Left hindlimb (tissue), 1 donor: ENCODE data around the gene LPIN1.
"Not testable (repeated sequence)": the region's sequence is repeated elsewhere in the genome, so short reads cannot be mapped to it uniquely, and the experiment has no call there.

ENCODE experiments used
- DNase-seq: peaks from one replicate; pipeline ENCODE4 v3.0.0-alpha.2; 2018

Gene LPIN1

DNA sequence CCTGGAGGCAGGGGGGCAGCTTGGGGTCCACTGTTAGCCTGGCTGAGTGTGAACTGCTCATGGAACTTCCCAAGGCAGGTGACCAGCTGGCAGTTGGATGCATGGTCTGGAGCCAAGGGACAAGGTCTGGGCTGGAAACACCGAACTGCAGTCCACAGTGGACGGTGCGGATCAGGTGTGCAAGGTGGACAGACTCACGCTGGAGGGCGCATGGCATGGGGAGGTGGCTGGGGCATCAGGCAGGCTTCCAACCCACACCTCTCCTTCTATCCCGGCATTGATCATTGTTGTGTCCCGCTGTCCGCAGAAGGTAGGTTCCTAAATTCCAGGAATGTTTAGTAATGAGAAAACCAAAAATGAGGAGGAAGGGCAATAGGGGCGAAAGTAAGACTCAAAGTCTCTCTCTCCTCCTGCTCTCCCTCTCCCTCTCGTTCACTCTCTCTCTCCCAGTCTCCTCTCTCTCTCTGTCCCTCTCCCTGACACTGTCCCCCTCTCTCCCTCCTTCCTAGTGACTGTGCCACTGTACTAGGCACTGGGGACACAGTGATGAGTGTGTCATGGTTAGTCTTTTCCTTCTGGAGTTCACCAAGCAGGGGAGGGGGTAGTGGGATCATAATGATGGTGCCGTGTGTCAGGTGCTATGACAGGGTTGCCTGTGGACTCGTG is 30.3 kb upstream of the LPIN1 start:
- DNase-seq: no peak

DNA sequence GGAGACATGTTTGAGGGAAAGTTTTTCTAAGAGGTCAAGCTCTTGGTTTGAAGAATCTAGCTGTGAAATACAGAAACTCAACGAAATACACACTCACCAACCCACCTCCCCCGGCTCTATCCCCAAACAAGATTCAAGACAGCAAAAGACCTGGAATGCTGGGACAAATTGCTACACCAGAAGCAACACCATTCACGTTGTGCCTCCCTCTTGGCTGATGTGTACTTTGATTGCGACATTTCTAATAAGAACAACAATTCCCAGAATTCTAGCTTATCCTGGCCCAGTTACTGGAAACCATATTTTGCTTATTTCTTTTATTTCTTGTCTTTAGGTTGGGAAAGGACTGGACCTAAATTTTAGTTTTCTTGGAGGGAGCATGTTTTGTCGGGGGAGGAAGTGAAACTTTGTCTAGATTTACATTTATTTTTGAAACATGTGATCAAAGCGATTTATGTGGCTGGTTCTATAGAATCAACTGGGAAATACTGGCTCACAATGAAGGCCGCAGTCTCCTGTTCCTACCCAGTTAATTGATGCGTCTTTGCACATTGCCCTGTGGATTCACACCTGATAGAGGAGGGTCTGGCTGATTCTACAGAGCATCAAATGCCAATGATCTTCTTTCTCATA is 29.6 kb upstream of the LPIN1 start:
- DNase-seq: no peak

DNA sequence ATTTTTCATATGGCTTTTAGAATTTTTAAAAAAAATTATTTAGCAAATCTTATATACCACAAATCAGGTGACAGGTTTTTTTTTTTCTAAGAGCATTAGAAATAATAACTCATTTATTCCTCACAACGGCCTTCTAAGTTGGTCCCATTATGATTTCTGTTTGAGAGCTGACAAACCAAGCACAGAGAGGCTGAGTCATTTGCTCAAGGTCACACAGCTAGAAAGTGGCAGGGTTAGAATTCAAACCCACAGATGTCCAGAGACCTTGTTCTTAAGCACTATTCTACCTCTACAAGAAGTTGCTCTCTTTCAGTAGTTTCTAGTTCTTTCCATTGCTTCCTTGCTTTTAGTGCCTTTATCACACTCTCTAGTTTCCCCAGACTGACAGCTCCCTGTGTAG is 28.8 kb upstream of the LPIN1 start:
- DNase-seq: no peak

DNA sequence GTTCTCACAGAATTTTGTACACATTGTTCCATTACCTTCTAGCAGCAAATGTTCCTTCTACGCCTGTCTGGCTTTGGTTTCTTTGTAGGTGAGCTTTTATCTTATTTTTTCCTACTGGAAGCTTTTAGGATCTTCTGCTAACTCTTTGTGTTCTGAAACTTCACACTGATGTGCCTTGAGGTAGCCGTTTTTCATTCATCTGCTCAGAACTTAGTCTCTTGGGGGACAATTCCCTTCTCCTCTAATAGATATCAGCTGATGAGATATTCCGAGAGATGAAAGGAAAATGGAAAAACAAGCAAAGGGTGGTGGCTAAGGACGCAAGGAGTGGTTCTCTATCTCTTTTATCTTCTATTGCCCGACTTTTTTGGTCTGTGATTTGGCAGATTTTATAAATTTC is 27.8 kb upstream of the LPIN1 start:
- no peak for DNase-seq

DNA sequence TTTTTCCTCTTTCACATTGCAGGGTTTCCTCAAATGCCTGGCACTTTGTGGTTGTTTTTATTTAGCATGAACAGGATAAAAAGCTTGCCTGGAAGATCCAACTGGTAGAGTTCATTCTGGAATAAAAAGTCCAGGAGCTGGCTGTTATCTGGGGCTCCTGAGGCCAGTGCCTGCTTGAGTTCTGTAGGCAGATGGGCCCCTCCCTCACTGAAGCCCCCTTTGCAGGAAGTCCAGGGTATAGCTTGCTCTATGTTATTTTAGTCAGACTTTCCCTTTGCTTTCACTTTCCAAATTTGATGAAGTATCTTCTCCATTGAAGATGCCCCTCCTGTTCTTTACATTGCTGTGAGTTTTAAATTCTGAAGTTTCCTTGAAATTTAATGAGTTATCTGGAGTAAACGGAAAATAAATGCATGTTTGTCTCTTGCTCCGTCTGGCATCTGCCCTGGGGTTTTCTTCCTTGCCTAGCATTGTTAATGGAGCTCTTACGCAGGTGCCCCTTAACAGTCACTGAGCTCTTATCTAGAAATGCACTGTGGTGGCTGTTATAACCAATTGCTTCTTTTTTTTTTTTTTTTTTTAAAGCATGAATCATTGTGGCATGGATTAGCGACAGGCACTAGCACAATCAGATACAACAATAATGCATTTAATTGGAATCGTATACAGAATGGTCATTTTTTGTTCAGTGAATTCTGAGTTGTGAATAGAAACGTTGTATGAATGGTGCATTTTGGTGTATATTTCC is 27.0 kb upstream of the LPIN1 start:
- no peak for DNase-seq

DNA sequence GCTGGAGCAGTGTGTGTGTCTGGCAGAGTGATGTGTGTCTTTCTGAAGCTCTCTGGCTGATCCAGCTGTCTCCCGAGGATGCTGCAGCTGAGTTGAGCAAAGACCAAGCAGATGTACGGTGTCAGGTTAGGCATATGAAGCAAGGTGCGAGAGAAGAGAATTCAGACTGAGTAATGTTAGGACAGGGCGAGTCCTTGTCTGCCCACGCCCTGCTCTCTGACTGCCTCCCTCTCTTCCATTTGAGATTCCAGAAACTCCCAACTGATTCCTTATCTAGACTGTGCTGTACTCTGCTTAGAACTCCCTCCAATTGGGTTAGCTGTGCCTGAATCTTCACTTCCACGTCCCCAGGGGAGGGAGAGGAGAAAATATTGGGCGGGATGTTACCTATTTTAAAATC is 25.7 kb upstream of the LPIN1 start:
- DNase-seq: no peak

DNA sequence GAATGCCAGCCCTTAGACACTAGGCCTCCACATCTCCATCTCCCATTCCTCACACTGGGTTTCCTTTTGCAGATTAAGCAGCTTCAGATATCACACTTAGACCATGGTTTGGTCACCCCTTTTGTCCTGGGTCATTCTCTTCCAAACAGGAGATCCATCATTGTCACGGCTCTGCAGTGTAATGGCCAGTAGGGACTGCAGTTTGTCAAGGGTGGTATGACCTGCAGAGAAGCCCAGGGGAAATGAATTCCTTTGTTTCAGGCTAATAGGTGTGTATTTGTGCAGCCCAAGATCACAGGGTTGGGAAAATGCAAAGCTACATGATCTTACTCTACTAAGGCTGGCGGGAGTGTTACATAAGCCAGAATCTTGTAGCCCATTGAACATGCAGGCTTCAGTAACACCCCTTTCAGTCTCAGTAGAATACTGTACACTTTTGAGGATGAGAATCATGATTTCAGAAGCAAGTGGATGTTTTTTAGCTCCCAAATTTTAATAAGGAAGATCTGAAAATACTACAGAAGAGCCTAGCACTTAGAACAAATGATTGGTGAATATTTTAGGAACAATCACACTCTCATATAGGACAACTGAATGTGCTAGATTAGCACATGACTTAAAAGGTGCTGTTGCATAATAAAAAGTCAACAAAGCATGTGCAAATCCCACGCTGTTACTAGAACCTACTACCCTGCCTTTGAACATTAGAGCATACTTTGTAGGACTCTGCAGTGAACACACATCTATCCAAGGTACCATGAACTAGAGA is 24.0 kb upstream of the LPIN1 start:
- DNase-seq: no peak

DNA sequence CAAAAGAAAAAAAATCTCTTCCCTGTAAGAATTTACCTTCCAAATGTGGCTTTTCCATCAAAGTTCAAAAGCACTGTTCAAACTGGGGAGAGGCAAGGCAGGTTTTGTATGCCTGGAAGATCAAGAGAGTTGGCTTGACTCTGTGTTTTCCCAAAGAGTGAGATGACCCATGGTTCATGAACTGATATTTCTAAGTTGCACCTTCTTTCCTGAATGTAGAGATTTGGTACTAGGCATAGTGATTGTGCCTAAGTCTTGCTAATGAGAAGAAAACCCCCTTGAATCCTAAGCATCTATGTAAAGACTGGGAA is 23.4 kb upstream of the LPIN1 start:
- DNase-seq: no peak

DNA sequence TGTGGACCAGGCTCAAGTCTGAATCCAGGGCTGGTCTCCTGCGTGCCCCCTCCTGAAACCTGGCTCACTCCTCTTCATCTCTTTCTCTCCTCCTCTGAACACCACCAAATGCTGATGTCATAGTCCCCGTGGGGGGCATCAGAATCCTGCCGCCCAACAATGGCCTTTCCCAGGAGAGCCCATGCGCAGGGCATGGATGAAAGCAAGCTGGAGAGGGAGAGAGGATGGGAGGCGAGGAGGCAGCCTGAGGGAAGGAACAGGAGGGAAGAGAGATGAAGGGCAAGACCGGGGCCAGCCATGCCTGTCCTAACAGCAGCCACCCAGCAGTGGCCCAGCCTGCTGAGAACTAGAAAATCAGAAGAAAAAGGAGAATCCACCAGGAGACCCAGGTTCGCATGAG is 22.3 kb upstream of the LPIN1 start:
- no peak for DNase-seq

DNA sequence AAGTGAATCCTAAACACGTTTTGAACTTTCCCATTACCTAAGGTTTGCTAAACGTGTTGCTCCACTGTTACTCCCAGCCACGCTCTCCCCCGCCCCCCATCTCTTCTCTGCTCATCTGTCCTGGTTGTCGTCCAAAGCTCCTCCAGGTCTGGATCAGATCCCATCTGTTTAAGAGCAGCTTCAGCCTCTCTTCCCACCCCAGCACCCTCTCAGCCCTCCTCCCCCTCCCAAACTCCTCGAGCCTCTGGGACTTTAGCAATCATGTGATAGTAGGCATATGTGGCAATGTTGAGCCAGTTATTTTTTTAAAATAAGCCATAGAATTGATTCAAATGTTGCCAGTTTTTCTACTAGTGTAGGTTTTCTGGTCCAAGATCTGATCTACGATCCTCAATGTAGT is 20.0 kb upstream of the LPIN1 start:
- DNase-seq: no peak

DNA sequence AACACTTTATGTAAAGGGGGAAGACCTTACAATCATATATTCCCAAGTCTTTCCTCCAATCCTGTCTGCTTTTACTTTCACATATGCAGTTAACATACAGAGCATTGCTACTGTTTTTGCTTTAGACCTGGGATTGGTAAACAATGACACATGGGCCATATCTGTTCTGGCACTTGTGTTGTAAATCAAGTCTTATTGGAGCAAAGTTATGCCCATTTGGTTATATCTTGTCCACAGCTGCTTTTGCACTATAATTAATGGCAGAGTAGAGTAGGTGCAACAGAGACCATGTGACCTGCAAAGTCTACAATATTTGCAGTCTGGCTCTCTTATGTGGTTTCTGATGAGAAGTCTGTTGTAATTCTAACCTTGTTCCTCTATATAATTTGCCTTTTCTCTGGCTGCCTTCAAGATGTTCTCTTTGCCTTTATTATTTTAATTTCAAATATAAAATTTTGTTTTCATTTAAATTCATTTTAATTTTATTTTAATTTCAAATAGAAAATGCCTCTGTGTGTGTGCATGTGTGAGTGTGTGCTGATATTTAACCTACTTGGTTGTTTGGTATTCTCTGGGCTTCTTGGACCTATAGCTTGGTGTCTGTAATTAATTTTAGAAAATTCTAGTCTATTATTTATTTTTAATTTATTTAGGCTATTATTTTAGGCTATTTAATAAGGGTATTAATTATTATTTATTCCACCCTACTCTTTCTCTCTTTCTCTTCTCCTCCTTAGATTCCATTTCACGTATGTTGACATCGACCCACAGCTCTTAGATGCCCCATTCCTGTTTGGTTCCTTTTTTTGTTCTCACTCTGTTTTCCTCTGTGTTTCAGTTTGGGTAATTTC is 16.8 kb upstream of the LPIN1 start:
- DNase-seq: no peak

DNA sequence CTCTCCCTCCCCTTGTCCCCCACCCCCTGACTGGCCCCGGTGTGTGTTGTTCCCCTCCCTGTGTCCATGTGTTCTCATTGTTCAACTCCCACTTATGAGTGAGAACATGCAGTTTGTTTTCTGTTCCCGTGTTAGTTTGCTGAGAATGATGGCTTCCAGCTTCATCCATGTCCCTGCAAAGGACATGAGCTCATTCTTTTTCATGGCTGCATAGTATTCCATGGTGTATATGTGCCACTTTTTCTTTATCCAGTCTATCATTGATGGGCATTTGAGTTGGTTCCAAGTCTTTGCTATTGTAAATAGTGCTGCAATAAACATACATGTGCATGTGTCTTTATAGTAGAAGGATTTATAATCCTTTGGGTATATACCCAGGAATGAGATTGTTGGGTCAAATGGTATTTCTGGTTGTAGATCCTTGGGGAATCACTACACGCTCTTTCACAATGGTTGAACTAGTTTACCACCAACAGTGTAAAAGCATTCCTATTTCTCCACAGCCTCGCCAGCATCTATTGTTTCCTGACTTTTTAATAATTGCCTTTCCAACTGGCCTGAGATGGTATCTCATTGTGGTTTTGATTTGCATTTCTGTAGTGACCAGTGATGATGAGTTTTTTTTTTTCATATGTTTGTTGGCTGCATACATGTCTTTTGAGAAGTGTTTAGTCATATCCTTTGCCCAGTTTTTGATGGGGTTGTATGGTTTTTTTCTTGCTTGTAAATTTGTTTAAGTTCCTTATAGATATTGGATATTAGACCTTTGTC is 15.0 kb upstream of the LPIN1 start:
- not testable (repeated sequence) for DNase-seq

DNA sequence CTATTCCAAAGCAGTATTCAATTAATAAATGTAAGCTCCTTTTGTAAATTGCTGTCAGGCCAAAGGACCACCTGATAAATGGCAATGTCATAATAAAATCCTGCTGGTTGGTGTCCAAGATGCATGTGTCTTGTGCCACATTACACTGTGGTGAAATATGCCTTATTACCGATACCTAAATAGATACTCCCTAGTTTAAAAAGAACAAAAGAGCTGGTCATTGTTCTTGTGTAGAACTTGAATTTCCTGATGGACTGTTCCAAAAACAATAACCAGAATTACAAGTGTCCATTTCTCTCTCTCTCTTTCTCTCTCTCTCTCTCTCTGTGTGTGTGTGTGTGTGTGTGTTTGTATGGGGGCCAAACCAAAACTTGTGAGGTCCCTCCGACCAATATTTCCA is 13.8 kb upstream of the LPIN1 start:
- DNase-seq: no peak

DNA sequence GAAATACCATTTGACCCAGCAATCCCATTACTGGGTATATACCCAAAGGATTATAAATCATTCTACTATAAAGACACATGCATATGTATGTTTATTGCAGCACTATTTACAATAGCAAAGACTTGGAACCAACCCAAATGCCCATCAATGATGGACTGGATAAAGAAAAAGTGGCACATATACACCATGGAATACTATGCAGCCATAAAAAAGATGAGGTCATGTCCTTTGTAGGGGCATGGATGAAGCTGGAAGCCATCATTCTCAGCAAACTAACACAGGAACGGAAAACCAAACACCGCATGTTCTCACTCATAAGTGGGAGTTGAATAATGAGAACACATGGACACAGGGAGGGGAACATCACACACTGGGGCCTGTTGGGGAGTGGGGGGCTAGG is 8.6 kb upstream of the LPIN1 start:
- not testable (repeated sequence) for DNase-seq

DNA sequence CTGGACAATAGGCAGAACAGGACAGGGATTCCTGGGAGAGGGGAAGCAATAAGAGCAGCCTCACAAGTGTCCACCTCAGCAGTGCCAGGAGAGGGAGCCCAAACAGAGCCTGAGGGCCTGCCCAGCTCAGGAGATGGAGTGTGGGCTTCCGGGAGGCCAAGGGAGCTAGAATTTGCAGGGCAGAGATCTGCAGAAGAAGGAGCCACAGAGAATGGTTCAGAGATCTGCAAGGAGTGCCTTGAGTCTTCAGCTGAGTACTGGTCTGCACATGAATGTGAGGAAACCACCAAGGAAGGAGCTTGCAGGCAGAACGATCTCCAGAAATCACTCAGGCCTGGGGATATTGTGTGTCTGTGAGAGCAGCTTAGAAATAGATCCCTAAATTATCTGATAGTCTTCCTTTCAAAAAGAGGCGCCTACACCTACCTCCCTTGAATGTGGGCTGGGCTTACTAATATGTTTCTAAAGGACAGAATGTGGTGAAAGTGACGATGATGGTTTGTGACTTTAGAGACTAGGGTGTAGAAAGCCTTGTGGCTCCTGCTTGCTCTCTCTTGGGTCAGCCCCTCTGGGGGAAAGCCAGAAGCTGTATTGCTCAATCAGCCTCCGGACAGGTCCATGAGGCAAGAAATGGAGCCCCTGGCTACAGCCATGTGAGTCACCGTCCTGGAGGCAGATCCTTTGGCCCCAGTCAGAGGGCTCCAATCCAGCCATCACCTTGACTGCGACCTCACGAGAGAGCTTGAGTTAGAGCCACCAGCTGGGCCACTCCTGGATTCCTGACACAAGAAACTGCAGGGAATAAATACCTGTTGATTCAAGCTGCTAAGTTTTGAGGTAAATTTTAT is 7.6 kb upstream of the LPIN1 start:
- no peak for DNase-seq

DNA sequence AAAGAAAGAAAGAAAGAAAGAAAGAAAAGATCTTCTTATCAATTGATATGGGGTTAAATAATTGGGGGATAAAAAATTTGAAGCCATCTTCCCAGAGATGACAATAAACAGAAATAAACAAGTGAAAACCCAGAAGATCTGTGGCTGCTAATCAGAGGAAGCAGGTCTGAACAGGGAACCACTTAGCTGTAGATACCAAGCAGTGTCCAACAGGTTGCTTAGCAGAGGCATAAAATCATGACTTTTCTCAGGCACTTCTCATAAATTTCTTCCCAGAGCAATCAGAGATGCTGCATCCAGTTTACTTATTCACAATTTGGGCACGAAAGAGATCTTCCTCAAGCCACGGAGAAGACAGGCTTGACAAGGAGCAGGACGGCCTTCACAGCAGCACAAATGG is 5.7 kb upstream of the LPIN1 start:
- no peak for DNase-seq

DNA sequence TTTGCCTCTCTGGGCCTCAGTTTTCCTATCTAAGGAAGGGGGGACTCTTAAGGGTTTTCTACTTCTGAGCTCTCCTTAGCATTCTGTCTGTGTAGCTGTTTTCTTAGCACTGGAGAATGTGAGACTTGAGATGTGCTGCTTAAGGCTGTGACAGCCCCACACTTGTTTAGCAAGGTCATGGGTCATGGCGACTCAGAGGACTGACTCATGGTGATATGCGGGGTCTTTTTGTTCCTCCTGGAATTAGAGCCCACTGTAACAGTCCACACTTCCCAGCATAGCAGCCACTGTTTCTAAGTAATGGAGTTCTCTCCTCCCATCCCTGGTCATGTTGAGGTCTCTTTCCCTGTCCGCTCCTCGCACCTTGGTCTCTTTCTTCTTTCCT is 4.1 kb upstream of the LPIN1 start:
- DNase-seq: no peak

DNA sequence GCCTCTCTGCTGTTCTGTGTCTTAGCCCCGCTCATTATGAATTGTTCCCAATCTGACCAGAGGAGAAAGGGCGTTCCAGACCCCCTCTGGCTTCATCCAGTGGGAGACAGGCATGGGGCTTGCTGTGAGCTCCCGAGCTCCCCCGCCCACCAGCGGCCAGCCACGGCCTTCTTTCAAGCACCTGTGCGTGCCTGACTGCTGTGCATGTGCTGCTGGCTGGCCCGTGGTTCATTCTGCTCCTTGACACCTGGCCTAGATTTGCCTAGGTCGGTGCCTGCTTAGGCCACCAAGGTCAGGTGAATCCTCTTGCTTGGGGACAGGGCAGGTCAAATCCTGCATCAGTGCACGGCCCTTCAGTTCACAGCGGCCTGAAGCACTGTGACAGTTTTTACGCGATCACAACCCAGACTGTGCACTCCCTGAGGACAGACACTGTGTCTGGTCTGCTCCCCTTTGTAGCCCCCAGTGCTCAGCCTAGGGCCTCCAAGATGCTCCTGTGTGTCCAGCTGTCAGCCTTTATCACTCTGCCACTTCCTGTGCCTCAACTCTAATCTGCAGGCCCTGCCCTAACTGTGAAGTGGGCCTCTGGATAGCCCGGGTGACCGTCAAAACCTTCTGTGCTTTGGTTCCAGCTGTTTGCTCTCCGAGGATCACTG is 3.6 kb upstream of the LPIN1 start:
- no peak for DNase-seq

DNA sequence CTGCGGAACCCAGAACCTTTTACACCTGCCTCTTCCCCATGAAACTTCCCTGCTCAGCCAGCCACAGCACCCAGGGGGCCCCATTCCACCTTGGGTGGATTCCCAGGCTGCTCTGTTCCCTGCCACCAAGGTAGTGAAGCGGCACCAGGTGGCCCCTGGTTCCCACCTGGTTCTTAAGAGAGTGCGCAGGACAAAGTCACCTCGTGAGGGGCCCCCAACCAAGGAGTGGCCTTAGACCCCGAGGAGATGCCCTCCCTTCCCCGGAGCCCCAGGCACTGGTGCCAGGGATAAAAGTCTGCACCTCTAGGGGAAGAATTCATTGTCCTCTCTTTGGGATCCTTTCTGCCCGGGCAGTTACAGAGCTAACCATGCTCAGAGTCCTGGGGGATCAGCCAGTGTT is 3.1 kb upstream of the LPIN1 start:
- DNase-seq: no peak

DNA sequence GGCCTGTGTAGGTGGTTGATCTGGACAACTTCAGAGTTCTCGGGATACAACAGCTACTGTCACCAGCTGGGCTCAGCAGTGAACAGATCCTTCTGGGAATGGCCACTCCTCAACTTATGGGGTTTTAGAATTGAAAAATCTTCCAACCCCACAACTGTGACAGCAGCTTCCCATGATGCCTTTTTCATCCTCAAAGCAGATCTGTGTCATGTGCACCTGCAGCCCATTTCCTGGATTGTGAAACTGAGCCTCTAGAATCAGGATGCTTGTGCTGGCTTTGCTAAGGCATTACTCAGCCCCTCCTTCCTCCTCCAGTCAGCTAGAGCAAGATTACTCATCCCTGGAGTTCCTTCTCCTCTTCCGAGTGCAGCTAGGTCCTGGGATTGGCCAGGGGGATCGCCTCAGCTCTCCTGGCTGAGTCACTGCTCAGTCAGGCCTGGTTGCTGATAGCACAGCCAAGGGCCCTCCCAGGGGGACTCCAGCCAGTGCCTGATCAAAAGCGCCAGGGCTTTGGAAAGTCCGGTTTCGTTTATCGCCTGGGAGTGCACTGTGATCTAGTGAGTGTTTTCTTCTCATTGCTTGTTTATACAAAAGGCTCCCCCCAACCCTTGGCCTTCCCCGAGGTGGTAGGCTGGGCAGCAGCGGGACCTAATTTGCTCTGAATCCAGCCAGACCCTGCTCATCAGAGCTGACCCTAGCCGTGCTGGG is 2.4 kb upstream of the LPIN1 start:
- DNase-seq: peak; percentile 92
